ENCODE measurements around the gene ZBTB3. TPM values are rescaled to one million over a fixed set of nuclear protein-coding genes. Genes with fewer than 3 reads are reported as not detected.

The ZBTB3 gene
- total RNA-seq = 8.5 and 17.1 TPM in 2 replicates

DNA sequence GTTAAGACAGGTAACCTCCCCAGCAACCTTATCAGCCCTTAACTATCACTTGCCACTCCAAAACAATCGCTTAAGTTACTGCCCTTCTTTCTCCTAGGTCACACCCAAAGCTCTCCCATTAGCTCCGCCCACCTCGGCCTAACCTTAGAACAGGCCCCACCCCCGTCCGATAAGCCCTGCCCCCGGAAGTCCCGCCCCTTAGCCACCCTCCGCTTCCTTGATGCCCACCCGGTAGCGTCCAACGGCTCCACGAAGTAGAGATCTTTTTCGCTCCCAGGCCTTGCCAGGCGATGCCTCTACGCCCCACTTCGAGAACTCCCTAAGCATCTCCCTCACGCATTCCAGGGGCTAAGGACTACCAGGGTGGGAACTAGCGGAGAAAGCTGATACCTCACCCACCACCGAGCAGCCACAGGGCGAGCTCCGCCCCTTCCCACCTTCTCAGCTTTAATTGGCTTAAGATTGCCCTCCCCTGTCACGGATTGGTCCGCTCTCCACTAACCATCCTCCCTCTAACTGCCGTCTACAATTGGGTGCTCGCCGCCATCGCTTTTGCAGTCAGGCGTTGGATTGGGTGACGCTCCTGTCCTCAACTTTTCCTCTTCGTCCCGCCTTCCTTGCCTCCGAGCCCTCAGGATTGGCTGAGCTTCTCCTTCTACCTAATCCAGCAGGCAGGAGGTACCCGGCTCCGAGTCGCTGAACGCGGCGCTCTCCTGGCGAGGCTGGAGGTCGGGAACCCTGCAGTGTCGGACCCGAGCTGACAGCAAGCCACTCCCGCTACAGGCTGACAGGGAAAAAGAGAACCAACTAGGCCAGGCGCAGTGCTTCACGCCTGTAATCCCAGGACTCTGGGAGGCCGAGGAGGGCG is at the start of gene ZBTB3:
ZBTB3 (minus strand) TSS at position 425 of the 868 bp plus-strand sequence. CDS start 496 bp downstream, outside the sequence.

DNA sequence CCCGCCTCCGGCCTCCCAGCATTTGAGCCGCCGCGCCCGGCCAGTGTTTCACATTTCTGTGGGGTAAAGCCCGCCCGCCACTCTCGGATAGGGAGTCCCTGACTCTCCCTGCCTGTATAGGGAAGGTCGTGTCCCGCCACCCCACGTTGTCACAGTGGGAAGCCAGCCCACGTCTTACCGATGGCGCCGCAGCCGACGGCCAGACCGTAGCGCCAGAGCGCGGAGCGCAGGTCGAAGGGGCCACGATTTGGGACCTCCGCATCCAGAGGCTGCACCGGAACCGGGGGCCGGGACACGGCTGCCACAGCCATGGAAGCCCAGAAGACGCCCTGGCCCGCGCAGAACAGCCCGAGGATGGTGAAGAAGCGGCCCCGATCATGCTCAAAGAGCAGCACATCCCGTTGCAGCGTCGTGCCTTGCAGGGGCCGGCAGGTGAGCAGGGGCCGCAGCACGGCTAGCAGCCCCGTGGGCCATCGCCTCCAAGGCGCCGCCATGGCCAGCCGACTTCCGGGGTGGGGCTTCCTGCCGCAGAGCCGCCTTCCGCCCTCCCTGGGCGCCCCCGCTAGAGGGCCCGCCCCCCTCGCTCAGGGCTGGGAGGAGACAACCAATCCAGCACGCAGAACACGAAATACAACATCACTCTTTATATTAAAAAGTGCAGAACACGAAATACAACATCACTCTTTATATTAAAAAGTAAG is 37.7 kb upstream of the ZBTB3 start, which contains the start of gene TMEM223:
TMEM223 (minus strand) TSS at position 506 of the 701 bp plus-strand sequence; CDS start at position 494, 12 bp downstream.

DNA sequence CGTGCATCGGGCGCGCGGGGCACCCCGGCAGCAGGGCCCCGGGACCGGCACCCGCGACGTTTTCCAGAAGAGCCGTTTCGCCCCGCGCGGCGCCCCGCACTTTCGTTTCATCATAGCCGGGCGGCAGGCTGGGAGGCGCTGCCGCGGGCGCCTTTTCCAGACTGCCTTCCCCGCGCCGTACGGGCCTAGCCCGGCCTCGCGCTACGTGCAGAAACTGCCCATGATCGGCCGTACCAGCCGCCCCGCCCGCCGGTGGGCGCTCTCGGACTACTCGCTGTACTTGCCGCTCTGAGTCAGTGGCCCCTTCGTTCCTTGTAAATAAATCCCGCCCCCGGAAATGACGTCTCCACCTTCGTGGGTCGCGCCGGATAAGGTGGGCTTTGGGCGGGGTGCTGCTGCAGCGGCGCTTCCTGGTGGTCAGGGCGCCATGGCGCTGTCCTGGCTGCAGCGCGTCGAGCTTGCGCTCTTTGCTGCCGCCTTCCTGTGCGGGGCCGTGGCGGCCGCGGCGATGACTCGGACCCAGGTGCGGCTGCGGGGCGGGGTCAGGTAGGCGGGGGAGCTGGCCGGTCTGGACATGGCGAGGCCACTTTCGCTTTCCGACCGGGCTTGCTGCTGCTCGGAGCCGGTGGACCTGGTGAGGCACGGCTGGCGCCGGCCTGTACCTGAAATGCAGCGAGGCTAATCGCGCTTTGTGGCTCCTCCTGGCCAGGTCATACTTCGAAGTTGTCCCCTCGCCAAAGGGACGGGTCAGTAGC is 33.2 kb upstream of the ZBTB3 start, which contains the start of gene TMEM179B:
TMEM179B (plus strand) TSS at position 398 of the 755 bp plus-strand sequence; CDS start at position 428, 30 bp downstream.

DNA sequence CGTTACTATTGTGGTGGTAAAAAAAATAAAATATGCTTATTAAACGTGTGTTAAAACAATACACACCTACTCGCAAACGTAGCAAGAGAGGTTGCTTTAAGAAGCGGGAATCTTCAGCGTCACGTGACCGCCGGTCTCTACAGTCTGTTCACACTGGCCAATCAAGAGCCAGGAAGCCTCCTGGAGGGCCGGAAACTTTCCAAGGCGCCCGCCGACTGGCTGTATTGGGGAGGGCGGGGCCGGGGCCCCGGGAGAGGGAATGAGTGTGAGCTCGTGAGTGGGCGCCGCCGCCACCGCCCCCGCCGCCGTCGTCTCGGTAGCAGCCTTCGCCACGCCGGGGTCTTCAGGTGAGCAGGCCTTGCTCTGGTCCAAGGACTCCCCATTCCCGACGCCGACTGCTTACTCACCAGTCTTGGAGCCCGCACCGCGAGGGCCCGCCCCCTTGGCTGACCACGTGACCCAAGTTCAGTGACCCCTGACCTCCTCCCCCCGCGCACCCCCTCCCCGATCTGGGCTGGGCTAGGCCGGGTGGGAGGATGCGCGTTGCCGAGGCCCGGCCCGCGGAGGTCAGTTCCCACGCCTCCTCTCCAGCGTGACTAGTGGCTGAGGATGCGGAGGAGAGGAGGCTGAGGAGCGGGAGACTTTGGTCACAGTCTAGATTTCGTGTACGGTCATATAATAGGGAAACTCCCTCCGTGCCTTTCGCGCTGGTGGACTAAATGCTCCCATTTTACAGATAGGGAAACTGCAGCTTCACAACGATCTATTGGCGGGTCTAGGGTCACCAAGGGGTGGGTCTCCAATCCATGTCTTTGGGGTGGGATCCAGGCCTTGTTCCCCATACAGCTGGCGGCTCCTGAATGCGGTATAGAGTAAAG is 17.4 kb upstream of the ZBTB3 start, which contains the start of gene TAF6L:
TAF6L (plus strand) TSS at position 253 of the 878 bp plus-strand sequence. CDS start 4,388 bp downstream, outside the sequence.

DNA sequence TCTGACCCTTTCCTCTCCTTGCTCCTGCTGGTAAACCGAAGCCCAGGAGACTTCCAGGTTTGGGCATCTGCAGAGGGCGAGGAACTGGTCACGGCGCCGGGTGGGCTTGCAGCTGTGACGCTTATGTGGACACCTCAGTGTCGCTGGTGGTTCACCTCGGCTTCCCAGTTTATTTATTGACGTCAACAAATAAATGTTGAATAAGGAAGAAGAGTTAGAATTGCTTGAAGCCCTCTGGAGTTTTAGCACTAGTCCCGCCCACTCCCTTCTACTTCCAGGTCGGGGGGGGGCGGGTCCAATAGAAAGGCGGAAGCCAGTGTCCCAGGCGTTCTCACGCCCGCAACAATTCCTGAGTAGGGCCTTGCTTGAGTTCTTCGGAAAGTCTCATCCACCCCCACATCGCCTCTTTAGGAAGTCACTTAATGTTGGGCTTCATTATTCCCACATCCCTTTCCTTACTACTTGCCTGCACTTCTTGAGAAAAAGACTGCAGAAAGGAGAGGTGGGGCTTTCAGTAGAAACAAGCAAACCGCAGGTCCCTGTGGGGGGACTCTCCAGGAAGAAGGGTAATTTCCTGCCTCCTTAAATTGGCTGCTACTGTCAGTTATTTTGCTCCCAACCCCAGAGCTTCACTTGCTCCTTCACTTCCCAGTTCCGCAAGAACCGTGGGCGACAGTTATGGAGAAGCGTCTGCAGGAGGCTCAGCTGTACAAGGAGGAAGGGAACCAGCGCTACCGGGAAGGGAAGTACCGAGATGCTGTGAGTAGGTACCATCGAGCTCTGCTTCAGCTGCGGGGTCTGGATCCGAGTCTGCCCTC is 25.6 kb downstream of the ZBTB3 start, which contains the start of gene TTC9C:
TTC9C (plus strand) TSS at position 316 of the 818 bp plus-strand sequence; CDS start at position 679, 363 bp downstream.

DNA sequence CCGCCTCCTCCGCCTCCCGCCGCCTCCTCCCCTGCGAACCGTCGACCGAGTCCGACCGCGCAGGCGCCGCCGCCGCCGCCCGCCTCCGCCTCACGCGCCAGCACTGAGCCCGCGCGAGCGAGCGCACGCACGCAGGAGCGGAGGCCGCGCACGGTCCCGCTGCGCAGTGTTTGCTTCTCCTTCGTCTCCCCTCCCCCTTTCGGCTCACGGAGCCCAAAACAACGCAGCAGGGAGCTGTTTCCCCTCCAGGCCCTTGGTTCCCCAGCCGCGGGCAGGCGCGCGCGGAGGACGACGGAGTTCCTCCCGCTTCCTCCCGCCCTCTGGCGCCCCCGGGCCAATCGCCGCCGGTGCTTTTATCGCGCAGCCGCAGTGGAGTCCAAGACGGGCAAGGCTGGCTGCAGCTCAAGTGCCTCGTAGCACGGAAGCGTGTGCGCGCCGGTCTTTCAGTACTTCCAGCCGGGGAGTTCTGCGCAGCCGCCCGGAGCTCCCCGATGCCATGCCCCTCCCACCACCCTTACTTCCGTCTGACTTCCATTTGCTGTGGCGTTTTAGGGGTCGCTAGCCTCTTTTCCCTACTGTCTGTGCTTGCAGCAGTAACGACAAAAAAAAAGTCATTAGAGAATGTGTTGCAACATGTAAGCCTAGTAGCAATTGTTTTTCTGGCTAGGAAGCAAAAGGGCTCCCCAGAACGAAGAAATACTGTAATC is 26.6 kb downstream of the ZBTB3 start, which contains the start of gene HNRNPUL2:
HNRNPUL2 (minus strand) TSS at position 293 of the 707 bp plus-strand sequence. CDS start 301 bp downstream, outside the sequence.

DNA sequence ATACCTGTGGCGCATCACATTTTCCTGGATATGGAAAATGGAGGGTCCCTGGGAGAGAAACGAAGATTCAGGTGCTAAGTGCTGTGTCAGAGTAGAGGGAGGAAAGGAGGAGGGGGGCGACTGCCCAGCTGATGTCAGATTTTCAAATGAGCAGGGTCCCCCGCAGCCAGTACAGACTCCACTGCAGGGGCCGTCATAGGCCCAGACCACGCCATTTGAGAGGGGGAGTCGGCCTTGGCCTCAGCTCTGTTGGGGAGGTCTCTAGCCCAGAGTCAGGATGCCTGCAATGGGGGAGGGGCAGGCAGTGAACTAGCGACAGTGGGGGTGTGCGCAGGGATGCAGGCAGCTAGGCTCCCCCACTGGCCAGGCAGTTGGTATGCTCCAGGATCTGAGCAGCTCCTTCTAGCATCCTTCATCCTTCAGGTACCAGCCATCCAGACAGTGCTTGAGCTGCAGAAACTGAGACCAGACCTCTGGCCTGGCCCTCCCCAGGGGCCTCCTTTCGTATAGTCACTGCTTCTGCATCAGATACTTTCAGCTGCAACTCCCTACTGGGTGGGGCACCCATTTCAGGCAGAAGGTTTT is 46.6 kb downstream of the ZBTB3 start, which contains the start of the genes BSCL2 and GNG3:
BSCL2 (minus strand) TSS at position 148 of the 585 bp plus-strand sequence. CDS start 229 bp downstream, outside the sequence.
GNG3 (plus strand) TSS at position 400 of the 585 bp plus-strand sequence. CDS start 620 bp downstream, outside the sequence.

Other genes with a start within 250 kb of the ZBTB3 start
- 374 and 612 TPM in 2 replicates for gene AHNAK, start 207.4 kb downstream of the ZBTB3 start, total RNA-seq
- 1,289 and 1,470 TPM in 2 replicates for gene EEF1G, start 180.3 kb downstream of the ZBTB3 start, total RNA-seq
- gene TUT1, start 162.6 kb downstream of the ZBTB3 start, total RNA-seq = 6.8 and 14.1 TPM in 2 replicates
- 88.7 and 132 TPM in 2 replicates for gene MTA2, start 152.3 kb downstream of the ZBTB3 start, total RNA-seq
- 24.4 and 37.3 TPM in 2 replicates for gene EML3, start 141.4 kb downstream of the ZBTB3 start, total RNA-seq
- gene ROM1, start 140.9 kb downstream of the ZBTB3 start, total RNA-seq = 1.1 and 5.7 TPM in 2 replicates
- 55.9 and 75.9 TPM in 2 replicates for gene B3GAT3, start 132.2 kb downstream of the ZBTB3 start, total RNA-seq
- gene GANAB, start 107.5 kb downstream of the ZBTB3 start, total RNA-seq = 213 and 293 TPM in 2 replicates
- gene INTS5, start 100.9 kb downstream of the ZBTB3 start, total RNA-seq = 26.9 and 30.3 TPM in 2 replicates
- gene C11orf98, start 89.0 kb downstream of the ZBTB3 start, total RNA-seq = 46.0 and 120 TPM in 2 replicates
- gene CSKMT, start 88.8 kb downstream of the ZBTB3 start, total RNA-seq = 4.9 and 6.3 TPM in 2 replicates
- gene UQCC3, start 82.5 kb downstream of the ZBTB3 start, total RNA-seq = 8.1 and 16.0 TPM in 2 replicates
- 4.1 and 6.0 TPM in 2 replicates for gene LBHD1, start 81.9 kb downstream of the ZBTB3 start, total RNA-seq
- gene UBXN1, start 75.1 kb downstream of the ZBTB3 start, total RNA-seq = 130 and 271 TPM in 2 replicates
- 0.16 and 0.38 TPM in 2 replicates for gene LRRN4CL, start 64.6 kb downstream of the ZBTB3 start, total RNA-seq
- 38.5 and 73.0 TPM in 2 replicates for gene BSCL2, start 46.7 kb downstream of the ZBTB3 start, total RNA-seq
- gene GNG3, start 46.5 kb downstream of the ZBTB3 start, total RNA-seq = not detected in 2 replicates
- 12.0 and 14.0 TPM in 2 replicates for gene HNRNPUL2, start 26.7 kb downstream of the ZBTB3 start, total RNA-seq
- gene TTC9C, start 25.7 kb downstream of the ZBTB3 start, total RNA-seq = 32.1 and 37.5 TPM in 2 replicates
- gene POLR2G, start 7.4 kb upstream of the ZBTB3 start, total RNA-seq = 110 and 131 TPM in 2 replicates
- gene TAF6L, start 17.2 kb upstream of the ZBTB3 start, total RNA-seq = 20.4 TPM in 2 replicates
- gene TMEM179B, start 33.2 kb upstream of the ZBTB3 start, total RNA-seq = 63.1 and 78.8 TPM in 2 replicates
- 27.4 and 38.3 TPM in 2 replicates for gene TMEM223, start 37.8 kb upstream of the ZBTB3 start, total RNA-seq
- 25.4 and 30.7 TPM in 2 replicates for gene NXF1, start 51.3 kb upstream of the ZBTB3 start, total RNA-seq
- gene STX5, start 77.9 kb upstream of the ZBTB3 start, total RNA-seq = 28.8 and 36.9 TPM in 2 replicates
- not detected in 2 replicates for gene TEX54, start 78.7 kb upstream of the ZBTB3 start, total RNA-seq
- gene WDR74, start 85.4 kb upstream of the ZBTB3 start, total RNA-seq = 46.3 and 77.6 TPM in 2 replicates
- gene SLC3A2, start 126.7 kb upstream of the ZBTB3 start, total RNA-seq = 188 and 230 TPM in 2 replicates
- gene CHRM1, start 167.2 kb upstream of the ZBTB3 start, total RNA-seq = not detected in 2 replicates
- not detected in 2 replicates for gene SLC22A6, start 230.8 kb upstream of the ZBTB3 start, total RNA-seq